ENCODE measurements around the gene ANGPTL2.

- TF ChIP-seq, protein P1, sequence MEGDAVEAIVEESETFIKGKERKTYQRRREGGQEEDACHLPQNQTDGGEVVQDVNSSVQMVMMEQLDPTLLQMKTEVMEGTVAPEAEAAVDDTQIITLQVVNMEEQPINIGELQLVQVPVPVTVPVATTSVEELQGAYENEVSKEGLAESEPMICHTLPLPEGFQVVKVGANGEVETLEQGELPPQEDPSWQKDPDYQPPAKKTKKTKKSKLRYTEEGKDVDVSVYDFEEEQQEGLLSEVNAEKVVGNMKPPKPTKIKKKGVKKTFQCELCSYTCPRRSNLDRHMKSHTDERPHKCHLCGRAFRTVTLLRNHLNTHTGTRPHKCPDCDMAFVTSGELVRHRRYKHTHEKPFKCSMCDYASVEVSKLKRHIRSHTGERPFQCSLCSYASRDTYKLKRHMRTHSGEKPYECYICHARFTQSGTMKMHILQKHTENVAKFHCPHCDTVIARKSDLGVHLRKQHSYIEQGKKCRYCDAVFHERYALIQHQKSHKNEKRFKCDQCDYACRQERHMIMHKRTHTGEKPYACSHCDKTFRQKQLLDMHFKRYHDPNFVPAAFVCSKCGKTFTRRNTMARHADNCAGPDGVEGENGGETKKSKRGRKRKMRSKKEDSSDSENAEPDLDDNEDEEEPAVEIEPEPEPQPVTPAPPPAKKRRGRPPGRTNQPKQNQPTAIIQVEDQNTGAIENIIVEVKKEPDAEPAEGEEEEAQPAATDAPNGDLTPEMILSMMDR (IDR thresholded peaks at IDR 0.05), result no peak
- TF ChIP-seq POLR2AphosphoS5 (IDR thresholded peaks at IDR 0.05), result no peak
Measured at GRCh38 chr9:127087411-127087810, 35.0 kb downstream of the ANGPTL2 start.
